H1 (cell line): ENCODE data around the gene KDM8. TPM values are rescaled to one million over a fixed set of nuclear protein-coding genes. Genes with fewer than 3 reads are reported as not detected.

Source experiments
- CHD7 ChIP-seq: fragments of 300-600 bp; sonication (generic); IDR thresholded peaks from 2 replicates; pipeline ENCODE4 v1.7.1; 2012; ENCODE audit warnings: low read length, moderate library complexity, mild to moderate bottlenecking, inconsistent platforms; ENCODE audit not compliant: insufficient replicate concordance
- SIX5 ChIP-seq: IDR thresholded peaks from 2 replicates; pipeline ENCODE4 v1.6.1; 2011; ENCODE audit warnings: mild to moderate bottlenecking, low read depth, low read length
- polyA plus RNA-seq, 7 experiments: library from polyadenylated mRNA; depleted of rRNA in 3 of 7; stranded (reverse) in 5 of 7; unstranded in 2 of 7; fragments of >200 nt in 5 of 7; fragments of 200-250 nt in 2 of 7; gene quantifications; 1 replicate in 5 of 7; 2 replicates in 1 of 7; 4 replicates in 1 of 7; pipeline versions ENCODE4 v1.2.1 to v1.2.3, GENCODE V29; 2011 to 2013; ENCODE audit warnings: missing spikeins in 2 of 7, mixed read lengths in 2 of 7
- total RNA-seq: library from RNA; stranded (reverse); fragmentation: NEBNext Ultra II Directional; extraction: Animal tissue kit (Norgen Biotek cat#: 25700); gene quantifications from 2 replicates; pipeline ENCODE4 v1.2.1, GENCODE V29; 2021

KDM8 gene
- total and polyA plus RNA-seq, 2 of the 8 experiments (the other 6 are each of a cell fraction or from before 2014, with no cell fraction given): 10.3 to 12.8 TPM

- TF ChIP-seq CHD7 (no peak), SIX5 (no peak)
These were observed 41.9 kb upstream of the KDM8 start (continued) for GRCh38 chr16:27161398-27161797.
